GM11168 (cell line): ENCODE data around the gene EHHADH.

Source experiments
- in situ Hi-C: fragments of 300-500 bp; cut with MboI; formaldehyde crosslinking; loops from one replicate; pipeline ENCODE4 v1.12.0; 2022; ENCODE audit warnings: low sequenced_read_pairs; ENCODE audit not compliant: unreplicated experiment

EHHADH gene

GRCh38 chr3:185200639-185201038 lies 53.2 kb downstream of the EHHADH start:
- in situ Hi-C loops, result no loop called here

GRCh38 chr3:185199671-185200070 lies 54.2 kb downstream of the EHHADH start:
- in situ Hi-C loops, result loop anchor here (25.0 kb wide), 1 partner anchor 312 kb away; no protein-coding TSS in a partner anchor

- in situ Hi-C loops, result loop anchor here (25.0 kb wide), 1 partner anchor 312 kb away; no protein-coding TSS in a partner anchor
Measured at GRCh38 chr3:185199206-185199605, 54.6 kb downstream of the EHHADH start.

- in situ Hi-C loops, result loop anchor here (25.0 kb wide), 1 partner anchor 310 kb away; no protein-coding TSS in a partner anchor
Measured at GRCh38 chr3:185197068-185197467, 56.8 kb downstream of the EHHADH start.

- in situ Hi-C loops, result loop anchor here (25.0 kb wide), 1 partner anchor 308 kb away; no protein-coding TSS in a partner anchor
Measured at GRCh38 chr3:185195652-185196051, 58.2 kb downstream of the EHHADH start.

GRCh38 chr3:185188816-185189215 lies 65.0 kb downstream of the EHHADH start:
- in situ Hi-C loops, result loop anchor here (25.0 kb wide), 1 partner anchor 302 kb away; no protein-coding TSS in a partner anchor

- in situ Hi-C loops, result loop anchor here (25.0 kb wide), 1 partner anchor 300 kb away; no protein-coding TSS in a partner anchor
Measured at GRCh38 chr3:185187391-185187790, 66.5 kb downstream of the EHHADH start.

GRCh38 chr3:185176750-185177359 lies 77.0 kb downstream of the EHHADH start:
- in situ Hi-C loops, result loop anchor here (25.0 kb wide), 1 partner anchor 290 kb away; no protein-coding TSS in a partner anchor

GRCh38 chr3:185175370-185175987 lies 78.4 kb downstream of the EHHADH start:
- in situ Hi-C loops, result loop anchor here (25.0 kb wide), 1 partner anchor 288 kb away; no protein-coding TSS in a partner anchor

- in situ Hi-C loops, result no loop called here
Measured at GRCh38 chr3:185172086-185173049, 81.5 kb downstream of the EHHADH start.

GRCh38 chr3:185164428-185165217 lies 89.2 kb downstream of the EHHADH start:
- in situ Hi-C loops, result no loop called here

- in situ Hi-C loops, result no loop called here
Measured at GRCh38 chr3:185162634-185163033, 91.2 kb downstream of the EHHADH start.

- in situ Hi-C loops, result no loop called here
Measured at GRCh38 chr3:185161761-185162160, 92.1 kb downstream of the EHHADH start.

GRCh38 chr3:185157347-185157746 lies 96.5 kb downstream of the EHHADH start:
- in situ Hi-C loops, result no loop called here

GRCh38 chr3:185155678-185156077 lies 98.2 kb downstream of the EHHADH start:
- in situ Hi-C loops, result no loop called here

GRCh38 chr3:185153861-185154629 lies 99.8 kb downstream of the EHHADH start:
- in situ Hi-C loops, result no loop called here

GRCh38 chr3:185153171-185153771 lies 100.6 kb downstream of the EHHADH start:
- in situ Hi-C loops, result no loop called here

GRCh38 chr3:185152410-185153170 lies 101.3 kb downstream of the EHHADH start, which contains the start of gene C3orf70:
Gene C3orf70, minus strand, starts transcription at chr3:185153060. Its CDS starts 237 bp downstream, at chr3:185152823.
- in situ Hi-C loops, result no loop called here
